BE2C (cell line): ENCODE measurements around the gene MON1B.
A peak's percentile ranks its signal among the peaks of the same experiment; 100 is the strongest.
"Not testable (repeated sequence)": the region's sequence is repeated elsewhere in the genome, so short reads cannot be mapped to it uniquely, and the experiment has no call there.

Experiments
- DNase-seq: peaks from one replicate; pipeline ENCODE4 v3.0.0-alpha.2; 2020
- H3K27me3 ChIP-seq: fragments of 250-450 bp; sonication (Bioruptor Pico); 2 replicates; pipeline ENCODE4 v1.5.1; 2020; ENCODE audit warnings: mild to moderate bottlenecking
- H3K36me3 ChIP-seq: fragments of 250-450 bp; sonication (Bioruptor Pico); 2 replicates; pipeline ENCODE4 v1.5.1; 2020; ENCODE audit warnings: mild to moderate bottlenecking
- H3K4me1 ChIP-seq: fragments of 250-450 bp; sonication (Bioruptor Pico); 2 replicates; pipeline ENCODE4 v1.5.1; 2020
- H3K4me3 ChIP-seq: 2 replicates; pipeline ENCODE4 v1.5.1; 2011; ENCODE audit warnings: low read depth, low read length
- H3K9me3 ChIP-seq: fragments of 250-450 bp; sonication (Bioruptor Pico); 2 replicates; pipeline ENCODE4 v1.5.1; 2020
- CTCF ChIP-seq: IDR thresholded peaks from 2 replicates; pipeline ENCODE4 v1.5.1; 2012; ENCODE audit warnings: mild to moderate bottlenecking, low read depth, low read length

Gene MON1B

GRCh38 chr16:77183137-77183536 lies 7.9 kb upstream of the MON1B start:
- H3K9me3 ChIP-seq, result no peaks in the 10 kb centered on the region

GRCh38 chr16:77186298-77186697 lies 4.7 kb upstream of the MON1B start:
- H3K36me3 ChIP-seq, DNase-seq, H3K4me3 ChIP-seq, H3K27me3 ChIP-seq, H3K4me1 ChIP-seq, H3K9me3 ChIP-seq: not testable (repeated sequence)

More at GRCh38 chr16:77183137-77183536, 7.9 kb upstream of the MON1B start:
- Histone ChIP-seq H3K36me3 (no peaks in the 10 kb centered on the region), H3K4me3 (no peak overlapping the region), H3K4me1 (no peaks in the 10 kb centered on the region), H3K27me3 (no peaks in the 10 kb centered on the region)
- no peak for DNase-seq
- no peak for TF ChIP-seq CTCF

- no peak for DNase-seq
- H3K9me3 ChIP-seq, result no peaks in the 10 kb centered on the region
- no peaks in the 10 kb centered on the region for H3K4me1 ChIP-seq
- peaks cover 2% of the 10 kb centered on the region; the same call in 1 of the 2 replicates for H3K36me3 ChIP-seq
- H3K27me3 ChIP-seq, result no peaks in the 10 kb centered on the region
- peak overlapping the region; percentile 99 for H3K4me3 ChIP-seq
- no peak for TF ChIP-seq CTCF
These were observed 856 bp upstream of the MON1B start for GRCh38 chr16:77190190-77190477.

GRCh38 chr16:77191259-77191969 lies 424 bp downstream of the MON1B start:
- H3K36me3 ChIP-seq, result peaks cover 5% of the 10 kb centered on the region; the same call in 1 of the 2 replicates
- no peak for DNase-seq
- no peak for TF ChIP-seq CTCF
- no peaks in the 10 kb centered on the region for H3K4me1 ChIP-seq
- no peaks in the 10 kb centered on the region for H3K9me3 ChIP-seq
- H3K4me3 ChIP-seq, result peak overlapping the region; percentile 99
- no peaks in the 10 kb centered on the region for H3K27me3 ChIP-seq

- no peak for DNase-seq
- TF ChIP-seq CTCF, result no peak
- no peak overlapping the region for H3K4me3 ChIP-seq
- peaks cover 12% of the 10 kb centered on the region for H3K36me3 ChIP-seq
- H3K27me3 ChIP-seq, result no peaks in the 10 kb centered on the region
- no peaks in the 10 kb centered on the region for H3K4me1 ChIP-seq
- H3K9me3 ChIP-seq, result no peaks in the 10 kb centered on the region
These were observed 2.4 kb downstream of the MON1B start for GRCh38 chr16:77193377-77193776.

GRCh38 chr16:77194295-77195231 lies 3.6 kb downstream of the MON1B start:
- DNase-seq, result no peak
- Histone ChIP-seq H3K4me1 (no peaks in the 10 kb centered on the region), H3K27me3 (no peaks in the 10 kb centered on the region), H3K4me3 (no peak overlapping the region), H3K36me3 (peaks cover 14% of the 10 kb centered on the region), H3K9me3 (no peaks in the 10 kb centered on the region)
- TF ChIP-seq CTCF, result no peak
